Subcutaneous abdominal adipose tissue (tissue), 5 donors: ENCODE data around the gene LIMA1.
"Not testable (repeated sequence)": the region's sequence is repeated elsewhere in the genome, so short reads cannot be mapped to it uniquely, and the experiment has no call there.

Source experiments
- H3K27ac ChIP-seq: one replicate; pipeline ENCODE4 v1.7.0; 2013; ENCODE audit warnings: low read depth, mild to moderate bottlenecking, inconsistent platforms, low read length, moderate library complexity
- H3K27me3 ChIP-seq, 5 donors: one replicate each; pipeline ENCODE4 v1.7.0; 2013; ENCODE audit warnings: low read length in 5 of 5, inconsistent platforms in 1 of 5; ENCODE audit not compliant: control insufficient read depth in 5 of 5, insufficient read depth in 4 of 5
- H3K36me3 ChIP-seq, 5 donors: one replicate each; pipeline ENCODE4 v1.7.0; 2013; ENCODE audit warnings: low read length in 5 of 5; ENCODE audit not compliant: control insufficient read depth in 5 of 5, insufficient read depth in 5 of 5
- H3K4me1 ChIP-seq, 5 donors: one replicate each; pipeline ENCODE4 v1.7.0; 2013; ENCODE audit warnings: low read length in 5 of 5, mild to moderate bottlenecking in 3 of 5, moderate library complexity in 1 of 5; ENCODE audit not compliant: control insufficient read depth in 5 of 5, insufficient read depth in 5 of 5
- H3K4me3 ChIP-seq, 5 donors: one replicate each; pipeline ENCODE4 v1.7.0; 2013; ENCODE audit warnings: low read length in 5 of 5, low read depth in 1 of 5
- H3K9ac ChIP-seq, 5 donors: one replicate each; pipeline ENCODE4 v1.7.0; 2013; ENCODE audit warnings: low read length in 5 of 5, mild to moderate bottlenecking in 4 of 5, moderate library complexity in 3 of 5
- H3K9me3 ChIP-seq, 5 donors: one replicate each; pipeline ENCODE4 v1.7.0; 2013; ENCODE audit warnings: low read length in 5 of 5; ENCODE audit not compliant: control insufficient read depth in 5 of 5
- donor health status: healthy.
- donor health status: healthy.
- donor health status: healthy.
- donor health status: healthy.
- donor health status: healthy.

LIMA1 gene

DNA sequence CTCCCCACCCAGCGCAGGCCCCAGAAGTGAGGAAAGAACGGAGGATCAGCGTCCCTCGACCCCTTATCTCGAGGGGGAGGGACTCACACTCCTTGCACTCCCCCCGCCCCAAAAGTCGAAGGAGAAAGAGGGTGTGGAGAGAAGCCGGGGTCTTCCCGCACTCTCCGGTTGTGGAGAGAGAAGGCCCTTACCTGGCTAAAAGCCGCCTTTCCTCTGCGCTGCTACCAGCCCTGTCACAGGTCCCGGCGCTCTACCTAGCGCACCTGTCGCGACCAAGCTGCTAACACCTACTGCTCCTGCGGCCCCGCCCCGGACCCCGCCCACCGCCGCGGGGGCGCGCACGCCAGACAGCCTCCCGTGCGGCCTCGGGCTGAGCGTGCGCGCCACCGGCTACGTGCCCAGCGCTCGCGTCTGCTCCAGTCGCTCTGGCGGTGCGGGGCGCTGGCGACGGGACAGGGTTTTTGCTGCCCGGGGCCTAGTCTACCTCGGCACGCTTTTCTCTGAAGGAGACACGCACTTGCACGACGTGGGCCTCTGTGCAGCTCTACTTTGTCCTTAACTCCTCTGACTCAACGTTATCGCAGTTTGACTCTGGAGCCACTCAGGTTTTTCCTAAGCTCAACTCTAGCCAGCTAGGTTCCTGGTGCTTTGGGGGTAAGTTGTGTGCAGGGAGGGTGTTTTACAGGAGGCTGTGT, at the start of gene LIMA1:
Gene LIMA1 (minus strand): TSS at position 292 of the 695 bp plus-strand sequence. CDS start 34,769 bp downstream, outside the sequence.
- Histone ChIP-seq H3K9me3 (no peaks in the 10 kb centered on the region), H3K27me3 (no peaks in the 10 kb centered on the region), H3K4me3 (peak within 1 kb of the TSS; percentile 99 to 100 (median 99)), H3K4me1 (peaks cover 5 to 38% (median 31%) of the 10 kb centered on the region in 5 donors), H3K9ac (peak within 1 kb of the TSS; percentile 87 to 97 (median 91)), H3K36me3 (peaks cover 0 to 2% (median 0%) of the 10 kb centered on the region in 5 donors), H3K27ac (peak within 1 kb of the TSS; percentile 92)

GRCh38 chr12:50331745-50332144, 48.4 kb upstream of the LIMA1 start:
- peaks cover 0 to 11% (median 4%) of the 10 kb centered on the region in 5 donors for H3K4me1 ChIP-seq
- H3K9ac ChIP-seq = no peak overlapping the region
- H3K36me3 ChIP-seq = no peaks in the 10 kb centered on the region
- H3K27ac ChIP-seq = no peak overlapping the region
- H3K9me3 ChIP-seq = no peaks in the 10 kb centered on the region
- no peaks in the 10 kb centered on the region for H3K27me3 ChIP-seq
- no peak overlapping the region for H3K4me3 ChIP-seq

GRCh38 chr12:50328664-50329063, 45.3 kb upstream of the LIMA1 start:
- peaks cover 0 to 23% (median 11%) of the 10 kb centered on the region in 5 donors for H3K4me1 ChIP-seq
- H3K36me3 ChIP-seq, H3K27ac ChIP-seq, H3K27me3 ChIP-seq, H3K9me3 ChIP-seq, H3K9ac ChIP-seq, H3K4me3 ChIP-seq: not testable (repeated sequence)

- peak overlapping the region; percentile 30 for H3K27ac ChIP-seq
- no peak overlapping the region for H3K9ac ChIP-seq
- no peaks in the 10 kb centered on the region for H3K27me3 ChIP-seq
- H3K36me3 ChIP-seq = no peaks in the 10 kb centered on the region
- peak overlapping the region in 2 of 5 donors; percentile 37 to 39 for H3K4me3 ChIP-seq
- peaks cover 0 to 15% (median 7%) of the 10 kb centered on the region in 5 donors for H3K4me1 ChIP-seq
- H3K9me3 ChIP-seq = no peaks in the 10 kb centered on the region
These were observed 43.4 kb upstream of the LIMA1 start for GRCh38 chr12:50326590-50327284.

GRCh38 chr12:50325890-50326391, 42.6 kb upstream of the LIMA1 start:
- Histone ChIP-seq H3K27ac (no peak overlapping the region), H3K27me3 (no peaks in the 10 kb centered on the region), H3K36me3 (no peaks in the 10 kb centered on the region), H3K4me3 (no peak overlapping the region), H3K9me3 (no peaks in the 10 kb centered on the region), H3K4me1 (peaks cover 0 to 15% (median 7%) of the 10 kb centered on the region in 5 donors), H3K9ac (no peak overlapping the region)

DNA sequence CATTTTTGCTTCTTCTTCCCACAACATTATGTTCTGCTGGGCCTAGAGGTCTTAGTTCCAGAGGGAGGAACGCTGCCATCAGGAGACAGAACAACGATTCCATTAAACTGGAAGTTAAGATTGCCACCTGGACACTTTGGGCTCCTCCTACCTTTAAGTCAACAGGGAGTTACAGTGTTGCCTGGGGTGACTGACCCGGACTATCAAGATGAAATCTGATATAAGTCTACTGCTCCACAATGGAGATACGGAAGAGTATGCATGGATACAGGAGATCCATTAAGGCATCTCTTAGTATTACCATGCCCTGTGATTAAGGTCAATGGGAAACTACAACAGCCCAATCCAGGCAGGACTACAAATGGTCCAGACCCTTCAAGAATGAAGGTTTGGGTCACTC, 41.5 kb upstream of the LIMA1 start:
- not testable (repeated sequence) for H3K27ac ChIP-seq, H3K27me3 ChIP-seq, H3K9me3 ChIP-seq, H3K4me3 ChIP-seq, H3K9ac ChIP-seq, H3K36me3 ChIP-seq
- peaks cover 0 to 15% (median 7%) of the 10 kb centered on the region in 5 donors for H3K4me1 ChIP-seq

DNA sequence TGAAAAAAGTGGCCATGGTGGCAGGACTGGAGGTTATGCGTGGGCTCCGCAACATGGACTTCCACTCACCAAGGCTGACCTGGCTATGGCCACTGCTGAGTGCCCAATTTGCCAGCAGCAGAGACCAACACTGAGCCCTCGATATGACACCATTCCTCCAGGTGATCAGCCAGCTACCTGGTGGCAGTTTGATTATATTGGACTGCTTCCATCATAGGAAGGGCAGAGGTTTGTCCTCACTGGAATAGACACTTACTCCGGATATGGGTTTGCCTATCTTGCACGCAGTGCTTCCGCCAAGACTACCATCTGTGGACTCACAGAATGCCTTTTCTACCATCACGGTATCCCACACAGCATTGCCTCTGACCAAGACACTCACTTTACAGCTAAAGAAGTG, 40.8 kb upstream of the LIMA1 start:
- not testable (repeated sequence) for H3K4me3 ChIP-seq, H3K9ac ChIP-seq, H3K27ac ChIP-seq, H3K27me3 ChIP-seq, H3K9me3 ChIP-seq, H3K36me3 ChIP-seq
- H3K4me1 ChIP-seq = peaks cover 0 to 15% (median 7%) of the 10 kb centered on the region in 5 donors

- Histone ChIP-seq H3K4me3 (no peak overlapping the region), H3K27ac (no peak overlapping the region), H3K27me3 (no peaks in the 10 kb centered on the region), H3K9ac (no peak overlapping the region), H3K4me1 (peaks cover 0 to 15% (median 7%) of the 10 kb centered on the region in 5 donors), H3K36me3 (no peaks in the 10 kb centered on the region), H3K9me3 (no peaks in the 10 kb centered on the region)
These were observed 38.9 kb upstream of the LIMA1 start for GRCh38 chr12:50322206-50322605.

- Histone ChIP-seq H3K4me3 (no peak overlapping the region), H3K9ac (no peak overlapping the region), H3K4me1 (peaks cover 0 to 4% (median 0%) of the 10 kb centered on the region in 5 donors), H3K27ac (no peak overlapping the region), H3K9me3 (no peaks in the 10 kb centered on the region), H3K27me3 (no peaks in the 10 kb centered on the region), H3K36me3 (no peaks in the 10 kb centered on the region)
These were observed 33.9 kb upstream of the LIMA1 start for GRCh38 chr12:50317203-50317602.

- H3K4me3 ChIP-seq = no peak overlapping the region
- no peaks in the 10 kb centered on the region for H3K9me3 ChIP-seq
- no peak overlapping the region for H3K27ac ChIP-seq
- peaks cover 0 to 4% (median 0%) of the 10 kb centered on the region in 5 donors for H3K4me1 ChIP-seq
- no peaks in the 10 kb centered on the region for H3K27me3 ChIP-seq
- H3K9ac ChIP-seq = no peak overlapping the region
- H3K36me3 ChIP-seq = no peaks in the 10 kb centered on the region
These were observed 32.5 kb upstream of the LIMA1 start for GRCh38 chr12:50315803-50316202.
